AG09309 (cell line): ENCODE measurements around the gene LCN9.

Experiments
- DNase-seq: peaks from one replicate; pipeline ENCODE4 v3.0.0-alpha.2; 2010; ENCODE audit warnings: low read depth
- H3K4me3 ChIP-seq: 2 replicates; pipeline ENCODE4 v1.5.1; 2011; ENCODE audit warnings: mild to moderate bottlenecking, low read depth, low read length, moderate library complexity; ENCODE audit not compliant: control insufficient read depth
- CTCF ChIP-seq: IDR thresholded peaks from 2 replicates; pipeline ENCODE4 v1.5.1; 2011; ENCODE audit warnings: mild to moderate bottlenecking, low read depth, low read length, inconsistent platforms; ENCODE audit not compliant: insufficient read depth, control insufficient read depth; ENCODE audit errors: missing control alignments

The LCN9 gene

GRCh38 chr9:135617538-135617900 lies 45.6 kb upstream of the LCN9 start:
- no peak for DNase-seq
- H3K4me3 ChIP-seq = no peak overlapping the region
- no peak for TF ChIP-seq CTCF

DNA sequence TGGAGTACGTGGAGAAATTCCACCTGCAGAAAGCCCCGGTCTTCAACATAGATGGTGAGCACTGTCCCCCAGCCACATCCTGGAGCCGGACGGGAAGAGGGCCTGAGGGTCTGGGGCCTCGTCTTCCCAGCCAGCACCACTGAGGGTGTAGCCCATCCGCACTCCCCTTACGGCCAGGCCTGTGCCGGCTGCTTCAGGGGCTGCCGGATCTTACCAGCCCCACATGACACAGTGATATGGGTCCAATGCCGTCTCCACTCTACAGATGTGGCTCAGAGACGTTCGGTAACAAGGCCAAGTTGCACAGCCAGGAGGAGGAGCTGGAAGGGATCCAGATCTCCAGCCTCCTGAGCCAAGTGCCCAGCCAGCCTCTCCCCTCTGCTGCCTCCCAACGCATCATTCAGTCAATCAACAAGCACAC lies 45.1 kb upstream of the LCN9 start:
- TF ChIP-seq CTCF = no peak
- no peak overlapping the region for H3K4me3 ChIP-seq
- no peak for DNase-seq

DNA sequence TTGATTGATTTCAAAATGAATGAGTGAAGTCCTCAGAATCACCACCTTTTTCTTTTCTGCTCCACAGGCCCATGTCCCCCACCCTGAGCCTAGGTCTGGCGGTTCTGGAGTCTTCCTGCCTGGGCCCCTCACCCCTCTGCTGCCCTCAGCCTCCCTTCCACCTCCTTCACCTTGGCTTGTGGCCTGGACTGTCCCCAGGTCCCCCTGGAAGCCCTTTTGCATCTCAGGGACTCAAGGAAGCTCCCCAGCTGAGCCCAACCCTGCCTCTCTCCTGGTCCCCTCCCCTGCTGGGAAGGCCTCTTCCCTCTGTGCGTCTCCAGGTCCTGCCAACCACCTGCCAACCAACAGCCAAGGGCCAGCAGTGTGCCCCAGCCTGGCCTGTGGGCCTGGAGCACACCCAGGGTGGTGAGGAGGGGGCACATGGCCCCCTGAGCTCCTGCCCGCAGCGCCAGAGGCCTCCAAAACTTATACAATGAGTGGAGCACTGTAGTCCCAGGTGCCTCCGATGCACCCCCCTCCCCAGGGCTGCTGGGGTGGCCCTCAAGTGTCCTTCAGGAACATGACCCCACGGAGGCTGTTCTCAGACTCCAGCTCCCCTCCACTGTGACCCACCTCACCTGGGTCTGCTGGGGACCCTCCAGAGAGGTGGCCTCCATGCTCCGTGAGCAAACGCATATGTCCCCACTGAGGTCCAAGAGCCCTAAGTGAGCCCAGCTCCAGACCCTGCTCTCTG lies 44.1 kb upstream of the LCN9 start:
- DNase-seq = no peak
- no peak overlapping the region for H3K4me3 ChIP-seq
- TF ChIP-seq CTCF = no peak

GRCh38 chr9:135619599-135619886 lies 43.6 kb upstream of the LCN9 start:
- H3K4me3 ChIP-seq = no peak overlapping the region
- no peak for TF ChIP-seq CTCF
- DNase-seq = no peak

DNA sequence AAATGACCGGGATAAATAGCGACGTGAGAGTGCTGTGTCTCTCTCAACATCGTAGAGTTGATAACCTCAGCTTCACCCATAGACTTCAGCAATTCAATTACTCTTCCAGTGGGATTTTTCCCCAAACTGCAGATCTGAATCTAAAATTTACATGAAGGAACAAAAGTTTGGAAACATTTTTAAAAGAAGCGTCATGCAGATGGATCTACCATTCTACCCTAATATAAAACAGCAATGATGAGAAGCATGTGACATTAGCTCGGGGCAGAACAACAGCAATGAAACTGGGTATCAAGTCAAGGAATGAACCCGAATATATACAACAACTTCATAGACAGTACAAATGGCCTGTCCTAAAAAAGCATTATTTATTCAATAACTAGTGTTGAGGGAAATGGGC lies 42.6 kb upstream of the LCN9 start:
- no peak for DNase-seq
- no peak overlapping the region for H3K4me3 ChIP-seq
- no peak for TF ChIP-seq CTCF

DNA sequence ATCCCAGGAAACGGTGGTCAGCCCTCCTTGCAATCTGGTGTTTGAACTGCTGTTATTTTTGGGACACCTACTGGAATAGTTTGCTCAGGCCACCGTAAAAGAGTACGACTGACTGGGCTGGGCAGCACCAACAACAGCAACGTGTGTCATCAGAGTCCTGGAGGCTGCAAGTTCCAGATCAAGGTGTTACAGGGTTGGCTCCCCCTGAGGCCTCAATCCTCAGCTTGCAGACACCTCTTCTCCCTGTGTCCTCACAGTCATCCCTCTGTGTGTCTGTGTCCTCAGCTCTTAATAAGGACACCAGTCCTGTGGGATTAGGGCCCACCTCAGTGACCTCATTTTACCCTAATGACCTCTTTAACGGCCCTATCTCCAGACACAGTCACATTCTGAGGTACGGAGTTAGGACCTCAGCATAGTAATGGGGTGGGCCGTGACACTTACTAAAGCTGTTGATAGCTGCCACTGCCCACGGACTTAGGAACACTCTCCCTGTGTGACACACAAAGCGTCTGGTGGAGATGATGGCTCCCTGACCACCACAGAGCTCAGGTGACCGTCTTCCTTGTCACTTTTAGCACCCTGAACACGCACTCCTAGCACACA lies 40.6 kb upstream of the LCN9 start:
- TF ChIP-seq CTCF = no peak
- DNase-seq = no peak

More for the DNA sequence above, 40.6 kb upstream of the LCN9 start:
- H3K4me3 ChIP-seq = no peak overlapping the region
